ENCODE results near the gene SLC1A7. TPM values are rescaled to one million over a fixed set of nuclear protein-coding genes. Genes with fewer than 3 reads are reported as not detected.

The SLC1A7 gene
- total and polyA plus RNA-seq, 2 of the 13 experiments (the other 11 are each of a cell fraction or from before 2014, with no cell fraction given) = 0.04 to 2.0 TPM

DNA sequence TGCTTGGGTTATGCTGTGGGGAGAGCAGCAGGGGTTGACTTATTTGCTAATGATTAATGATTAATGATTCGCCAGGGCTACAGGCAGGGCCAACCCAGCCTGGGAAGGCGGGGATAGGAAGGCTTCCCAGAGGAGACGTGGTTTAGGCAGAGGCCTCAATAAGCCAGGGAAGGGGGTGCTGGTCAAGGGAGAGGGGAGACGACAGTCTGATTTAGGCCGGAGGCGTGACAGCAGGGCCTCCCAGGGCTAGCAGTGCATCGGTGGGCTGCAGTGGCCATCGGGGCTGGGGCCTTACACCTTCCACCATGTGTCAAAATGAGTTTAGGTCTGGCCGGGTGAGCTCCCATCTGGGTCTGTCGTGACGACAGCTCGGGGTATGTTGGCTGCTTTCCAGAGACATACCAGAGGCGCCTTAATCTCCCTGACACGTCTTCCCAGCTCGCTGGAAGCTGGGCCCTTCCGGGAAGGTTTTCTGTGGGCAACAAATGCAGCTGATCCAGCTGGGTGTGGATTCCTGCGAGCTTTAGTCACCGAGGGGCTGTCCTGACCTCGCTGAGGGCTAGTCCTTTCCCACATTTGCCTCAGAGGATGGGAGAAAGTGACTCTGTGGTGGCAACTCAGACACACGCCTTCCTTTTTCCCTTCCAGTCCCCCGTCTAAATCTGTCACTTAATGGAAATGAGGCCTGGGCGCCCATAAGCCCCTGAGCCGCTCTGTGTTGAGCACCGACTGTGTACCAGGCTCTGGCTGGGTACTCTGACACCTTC is 3.7 kb upstream of the SLC1A7 start (continued):
- TF ChIP-seq, protein P1, sequence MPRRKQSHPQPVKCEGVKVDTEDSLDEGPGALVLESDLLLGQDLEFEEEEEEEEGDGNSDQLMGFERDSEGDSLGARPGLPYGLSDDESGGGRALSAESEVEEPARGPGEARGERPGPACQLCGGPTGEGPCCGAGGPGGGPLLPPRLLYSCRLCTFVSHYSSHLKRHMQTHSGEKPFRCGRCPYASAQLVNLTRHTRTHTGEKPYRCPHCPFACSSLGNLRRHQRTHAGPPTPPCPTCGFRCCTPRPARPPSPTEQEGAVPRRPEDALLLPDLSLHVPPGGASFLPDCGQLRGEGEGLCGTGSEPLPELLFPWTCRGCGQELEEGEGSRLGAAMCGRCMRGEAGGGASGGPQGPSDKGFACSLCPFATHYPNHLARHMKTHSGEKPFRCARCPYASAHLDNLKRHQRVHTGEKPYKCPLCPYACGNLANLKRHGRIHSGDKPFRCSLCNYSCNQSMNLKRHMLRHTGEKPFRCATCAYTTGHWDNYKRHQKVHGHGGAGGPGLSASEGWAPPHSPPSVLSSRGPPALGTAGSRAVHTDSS (CRISPR knock-in tag; conservative IDR thresholded peaks at IDR 0.05) = no peak
- TF ChIP-seq ZFP37 (CRISPR knock-in tag; IDR thresholded peaks at IDR 0.05; ENCODE audit: borderline replicate concordance) (no peak; the same call in 1 of the 2 replicates), TMF1 (CRISPR knock-in tag; IDR thresholded peaks at IDR 0.05; ENCODE audit: low read depth) (no peak), MIER3 (CRISPR knock-in tag; IDR thresholded peaks at IDR 0.05; ENCODE audit: borderline replicate concordance) (peak; percentile 53; the same call in 1 of the 2 replicates), RAD21 (CRISPR knock-in tag; IDR thresholded peaks at IDR 0.05) (0 out of 2 replicates have a peak, but pooled peaks have one; percentile 36), MED1 (CRISPR knock-in tag; IDR thresholded peaks at IDR 0.05) (peak; percentile 77), ZMYM4 (CRISPR knock-in tag; IDR thresholded peaks at IDR 0.05) (peak; percentile 79), ZNF296 (CRISPR knock-in tag; conservative IDR thresholded peaks at IDR 0.05) (0 out of 2 replicates have a peak, but pooled peaks have one; percentile 31), ZNF816 (CRISPR knock-in tag; IDR thresholded peaks at IDR 0.05; ENCODE audit: borderline replicate concordance) (no peak), NFKB2 (CRISPR knock-in tag; IDR thresholded peaks at IDR 0.05; ENCODE audit: borderline replicate concordance) (peak; percentile 78; the same call in 1 of the 2 replicates), RCOR2 (CRISPR knock-in tag; IDR thresholded peaks at IDR 0.05) (peak; percentile 16; the same call in 1 of the 2 replicates), ZNF878 (CRISPR knock-in tag; IDR thresholded peaks at IDR 0.05) (peak; percentile 95)
- TF ChIP-seq, protein P2, sequence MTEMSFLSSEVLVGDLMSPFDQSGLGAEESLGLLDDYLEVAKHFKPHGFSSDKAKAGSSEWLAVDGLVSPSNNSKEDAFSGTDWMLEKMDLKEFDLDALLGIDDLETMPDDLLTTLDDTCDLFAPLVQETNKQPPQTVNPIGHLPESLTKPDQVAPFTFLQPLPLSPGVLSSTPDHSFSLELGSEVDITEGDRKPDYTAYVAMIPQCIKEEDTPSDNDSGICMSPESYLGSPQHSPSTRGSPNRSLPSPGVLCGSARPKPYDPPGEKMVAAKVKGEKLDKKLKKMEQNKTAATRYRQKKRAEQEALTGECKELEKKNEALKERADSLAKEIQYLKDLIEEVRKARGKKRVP (CRISPR knock-in tag; IDR thresholded peaks at IDR 0.05) = 0 out of 4 replicates have a peak, but pooled peaks of 1 of the 2 experiments have one; percentile 8
- TF ChIP-seq, protein P3, sequence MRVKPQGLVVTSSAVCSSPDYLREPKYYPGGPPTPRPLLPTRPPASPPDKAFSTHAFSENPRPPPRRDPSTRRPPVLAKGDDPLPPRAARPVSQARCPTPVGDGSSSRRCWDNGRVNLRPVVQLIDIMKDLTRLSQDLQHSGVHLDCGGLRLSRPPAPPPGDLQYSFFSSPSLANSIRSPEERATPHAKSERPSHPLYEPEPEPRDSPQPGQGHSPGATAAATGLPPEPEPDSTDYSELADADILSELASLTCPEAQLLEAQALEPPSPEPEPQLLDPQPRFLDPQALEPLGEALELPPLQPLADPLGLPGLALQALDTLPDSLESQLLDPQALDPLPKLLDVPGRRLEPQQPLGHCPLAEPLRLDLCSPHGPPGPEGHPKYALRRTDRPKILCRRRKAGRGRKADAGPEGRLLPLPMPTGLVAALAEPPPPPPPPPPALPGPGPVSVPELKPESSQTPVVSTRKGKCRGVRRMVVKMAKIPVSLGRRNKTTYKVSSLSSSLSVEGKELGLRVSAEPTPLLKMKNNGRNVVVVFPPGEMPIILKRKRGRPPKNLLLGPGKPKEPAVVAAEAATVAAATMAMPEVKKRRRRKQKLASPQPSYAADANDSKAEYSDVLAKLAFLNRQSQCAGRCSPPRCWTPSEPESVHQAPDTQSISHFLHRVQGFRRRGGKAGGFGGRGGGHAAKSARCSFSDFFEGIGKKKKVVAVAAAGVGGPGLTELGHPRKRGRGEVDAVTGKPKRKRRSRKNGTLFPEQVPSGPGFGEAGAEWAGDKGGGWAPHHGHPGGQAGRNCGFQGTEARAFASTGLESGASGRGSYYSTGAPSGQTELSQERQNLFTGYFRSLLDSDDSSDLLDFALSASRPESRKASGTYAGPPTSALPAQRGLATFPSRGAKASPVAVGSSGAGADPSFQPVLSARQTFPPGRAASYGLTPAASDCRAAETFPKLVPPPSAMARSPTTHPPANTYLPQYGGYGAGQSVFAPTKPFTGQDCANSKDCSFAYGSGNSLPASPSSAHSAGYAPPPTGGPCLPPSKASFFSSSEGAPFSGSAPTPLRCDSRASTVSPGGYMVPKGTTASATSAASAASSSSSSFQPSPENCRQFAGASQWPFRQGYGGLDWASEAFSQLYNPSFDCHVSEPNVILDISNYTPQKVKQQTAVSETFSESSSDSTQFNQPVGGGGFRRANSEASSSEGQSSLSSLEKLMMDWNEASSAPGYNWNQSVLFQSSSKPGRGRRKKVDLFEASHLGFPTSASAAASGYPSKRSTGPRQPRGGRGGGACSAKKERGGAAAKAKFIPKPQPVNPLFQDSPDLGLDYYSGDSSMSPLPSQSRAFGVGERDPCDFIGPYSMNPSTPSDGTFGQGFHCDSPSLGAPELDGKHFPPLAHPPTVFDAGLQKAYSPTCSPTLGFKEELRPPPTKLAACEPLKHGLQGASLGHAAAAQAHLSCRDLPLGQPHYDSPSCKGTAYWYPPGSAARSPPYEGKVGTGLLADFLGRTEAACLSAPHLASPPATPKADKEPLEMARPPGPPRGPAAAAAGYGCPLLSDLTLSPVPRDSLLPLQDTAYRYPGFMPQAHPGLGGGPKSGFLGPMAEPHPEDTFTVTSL (CRISPR knock-in tag; IDR thresholded peaks at IDR 0.05; ENCODE audit: borderline replicate concordance) = peak; percentile 75; the same call in 1 of the 2 replicates
- TF ChIP-seq, protein P4, sequence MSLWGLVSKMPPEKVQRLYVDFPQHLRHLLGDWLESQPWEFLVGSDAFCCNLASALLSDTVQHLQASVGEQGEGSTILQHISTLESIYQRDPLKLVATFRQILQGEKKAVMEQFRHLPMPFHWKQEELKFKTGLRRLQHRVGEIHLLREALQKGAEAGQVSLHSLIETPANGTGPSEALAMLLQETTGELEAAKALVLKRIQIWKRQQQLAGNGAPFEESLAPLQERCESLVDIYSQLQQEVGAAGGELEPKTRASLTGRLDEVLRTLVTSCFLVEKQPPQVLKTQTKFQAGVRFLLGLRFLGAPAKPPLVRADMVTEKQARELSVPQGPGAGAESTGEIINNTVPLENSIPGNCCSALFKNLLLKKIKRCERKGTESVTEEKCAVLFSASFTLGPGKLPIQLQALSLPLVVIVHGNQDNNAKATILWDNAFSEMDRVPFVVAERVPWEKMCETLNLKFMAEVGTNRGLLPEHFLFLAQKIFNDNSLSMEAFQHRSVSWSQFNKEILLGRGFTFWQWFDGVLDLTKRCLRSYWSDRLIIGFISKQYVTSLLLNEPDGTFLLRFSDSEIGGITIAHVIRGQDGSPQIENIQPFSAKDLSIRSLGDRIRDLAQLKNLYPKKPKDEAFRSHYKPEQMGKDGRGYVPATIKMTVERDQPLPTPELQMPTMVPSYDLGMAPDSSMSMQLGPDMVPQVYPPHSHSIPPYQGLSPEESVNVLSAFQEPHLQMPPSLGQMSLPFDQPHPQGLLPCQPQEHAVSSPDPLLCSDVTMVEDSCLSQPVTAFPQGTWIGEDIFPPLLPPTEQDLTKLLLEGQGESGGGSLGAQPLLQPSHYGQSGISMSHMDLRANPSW (CRISPR knock-in tag; IDR thresholded peaks at IDR 0.05; ENCODE audit: borderline replicate concordance) = 0 out of 2 replicates have a peak, but pooled peaks have one; percentile 55

Measured in HepG2 (cell line).